ENCODE data around the gene CDK9. TPM values are rescaled to one million over a fixed set of nuclear protein-coding genes. Genes with fewer than 3 reads are reported as not detected.

The CDK9 gene
- total RNA-seq, 1 donor from 2014 or later = 120 TPM

GRCh38 chr9:127758843-127759242 is 27.0 kb upstream of the CDK9 start:
- no peak overlapping the region for H3K27ac Mint-ChIP-seq
- no peak for DNase-seq (ENCODE audit: low spot score in 2 of 2, unreplicated experiment in 2 of 2)
- H3K9me3 Mint-ChIP-seq = no peaks in the 10 kb centered on the region
- peaks cover 7% of the 10 kb centered on the region for H3K4me1 Mint-ChIP-seq
- no peaks in the 10 kb centered on the region for H3K36me3 Mint-ChIP-seq
- H3K4me3 Mint-ChIP-seq = no peak overlapping the region
- peaks cover 57% of the 10 kb centered on the region for H3K27me3 Mint-ChIP-seq (ENCODE audit: low read depth)
- TF ChIP-seq CTCF (IDR thresholded peaks at IDR 0.05; ENCODE audit: unreplicated experiment) = no peak

GRCh38 chr9:127761061-127761460 is 24.8 kb upstream of the CDK9 start:
- peaks cover 47% of the 10 kb centered on the region for H3K27me3 Mint-ChIP-seq (ENCODE audit: low read depth)
- no peak overlapping the region for H3K4me3 Mint-ChIP-seq
- peaks cover 7% of the 10 kb centered on the region for H3K4me1 Mint-ChIP-seq
- H3K27ac Mint-ChIP-seq = no peak overlapping the region
- DNase-seq (ENCODE audit: low spot score in 2 of 2, unreplicated experiment in 2 of 2) = no peak
- H3K9me3 Mint-ChIP-seq = no peaks in the 10 kb centered on the region
- no peak for TF ChIP-seq CTCF (IDR thresholded peaks at IDR 0.05; ENCODE audit: unreplicated experiment)
- H3K36me3 Mint-ChIP-seq = no peaks in the 10 kb centered on the region

- DNase-seq (ENCODE audit: low spot score in 2 of 2, unreplicated experiment in 2 of 2) = no peak
- Mint-ChIP-seq H3K9me3 (no peaks in the 10 kb centered on the region), H3K27me3 (ENCODE audit: low read depth) (peaks cover 43% of the 10 kb centered on the region), H3K4me3 (no peak overlapping the region), H3K4me1 (peaks cover 7% of the 10 kb centered on the region), H3K27ac (no peak overlapping the region), H3K36me3 (no peaks in the 10 kb centered on the region)
- TF ChIP-seq CTCF (IDR thresholded peaks at IDR 0.05; ENCODE audit: unreplicated experiment) = no peak
These were observed 24.3 kb upstream of the CDK9 start for GRCh38 chr9:127761491-127761956.

GRCh38 chr9:127762111-127762676 is 23.6 kb upstream of the CDK9 start:
- Mint-ChIP-seq H3K27ac (no peak overlapping the region), H3K4me1 (peaks cover 11% of the 10 kb centered on the region), H3K27me3 (ENCODE audit: low read depth) (peaks cover 37% of the 10 kb centered on the region), H3K9me3 (no peaks in the 10 kb centered on the region), H3K4me3 (no peak overlapping the region), H3K36me3 (no peaks in the 10 kb centered on the region)
- no peak for DNase-seq (ENCODE audit: low spot score in 2 of 2, unreplicated experiment in 2 of 2)
- TF ChIP-seq CTCF (IDR thresholded peaks at IDR 0.05; ENCODE audit: unreplicated experiment) = no peak

GRCh38 chr9:127763918-127764384 is 21.9 kb upstream of the CDK9 start:
- H3K9me3 Mint-ChIP-seq = no peaks in the 10 kb centered on the region
- H3K4me1 Mint-ChIP-seq = peaks cover 28% of the 10 kb centered on the region
- H3K4me3 Mint-ChIP-seq = no peak overlapping the region
- no peaks in the 10 kb centered on the region for H3K36me3 Mint-ChIP-seq
- peak overlapping the region; percentile 56 for H3K27ac Mint-ChIP-seq
- H3K27me3 Mint-ChIP-seq (ENCODE audit: low read depth) = peaks cover 28% of the 10 kb centered on the region
- TF ChIP-seq CTCF (IDR thresholded peaks at IDR 0.05; ENCODE audit: unreplicated experiment) = no peak
- DNase-seq (ENCODE audit: low spot score in 2 of 2, unreplicated experiment in 2 of 2) = no peak

Data from mesothelial cell of epicardium (in vitro differentiated cells).